NK-92 (cell line): ENCODE measurements around the gene SPSB4.

ENCODE experiments used
- DNase-seq: peaks from one replicate; lab custom pipeline; 2025; ENCODE audit not compliant: unreplicated experiment; lab: John Stamatoyannopoulos, UW

Gene SPSB4

DNA sequence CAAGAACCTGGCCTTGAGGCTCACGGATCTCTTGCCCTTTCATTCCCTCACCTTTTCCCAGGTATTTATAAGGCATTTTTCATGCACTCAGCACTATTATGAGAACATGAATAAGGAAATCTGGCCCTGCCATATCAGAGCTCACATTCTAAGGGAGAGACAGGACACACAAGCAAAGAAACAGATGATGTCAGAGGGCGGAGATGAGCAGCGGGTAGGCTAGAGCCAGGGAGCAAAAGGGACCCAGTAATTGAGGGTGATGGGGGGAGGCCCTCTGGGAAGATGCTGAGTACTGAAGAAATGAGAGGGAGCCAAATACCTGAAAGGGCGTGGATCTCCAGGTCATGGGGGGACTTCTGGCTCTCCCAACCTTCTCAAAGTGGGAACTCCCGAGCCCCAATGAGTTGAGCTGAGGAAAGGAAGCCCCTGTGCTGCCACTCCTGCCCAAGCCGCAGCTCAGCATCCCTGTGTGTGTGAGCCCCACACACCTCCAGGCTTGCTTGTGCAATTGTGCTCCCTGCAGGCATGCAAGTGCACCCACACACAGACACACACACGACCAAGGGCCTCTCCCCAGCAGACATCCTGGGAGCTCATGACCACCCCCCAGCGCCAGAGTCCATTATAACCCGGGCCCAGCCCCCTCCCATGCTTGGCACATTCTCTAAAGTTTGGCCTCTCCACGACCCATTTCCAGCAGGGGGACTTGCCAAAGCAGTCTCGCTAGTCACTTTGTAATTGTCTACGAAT, 99.1 kb downstream of the SPSB4 start:
- DNase-seq: no peak

DNA sequence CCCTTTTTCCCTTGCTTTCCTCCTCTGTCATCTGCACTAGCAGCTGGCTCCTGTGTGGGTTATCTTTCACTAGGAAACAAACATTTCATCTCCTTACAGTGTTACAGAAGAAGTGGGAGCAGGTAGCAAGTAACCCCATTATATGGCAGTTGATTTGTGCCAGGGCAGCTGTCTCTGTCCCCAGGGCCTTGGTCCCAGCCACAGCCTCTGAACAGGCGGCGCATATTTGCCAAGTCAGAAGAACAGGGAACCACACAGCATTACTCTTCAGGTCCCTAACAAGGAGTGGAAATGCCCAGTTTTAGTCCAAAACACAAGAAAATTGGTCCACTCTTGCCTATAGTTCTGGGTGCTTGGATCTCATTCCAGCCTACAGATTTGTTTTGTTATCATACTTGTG, 99.8 kb downstream of the SPSB4 start:
- DNase-seq: no peak

DNA sequence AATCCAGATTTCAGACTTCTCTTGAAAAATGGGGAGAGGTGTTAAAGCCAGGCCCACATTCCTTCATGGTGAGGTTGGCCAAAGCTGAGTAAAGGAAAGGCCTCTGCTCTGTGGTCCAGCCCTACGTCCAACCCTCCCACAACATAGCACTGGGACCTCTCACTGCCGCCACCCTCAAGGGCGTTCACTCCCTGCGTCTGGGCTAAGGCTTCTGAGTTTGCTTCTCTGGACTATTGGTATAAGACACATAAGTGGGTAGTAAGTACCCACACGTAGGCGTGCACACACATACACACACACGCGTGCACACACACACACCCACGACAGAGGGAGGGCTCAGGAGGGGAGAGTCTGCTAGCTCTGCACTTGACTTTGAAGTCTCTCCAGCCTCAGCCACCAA, 100.3 kb downstream of the SPSB4 start:
- no peak for DNase-seq

DNA sequence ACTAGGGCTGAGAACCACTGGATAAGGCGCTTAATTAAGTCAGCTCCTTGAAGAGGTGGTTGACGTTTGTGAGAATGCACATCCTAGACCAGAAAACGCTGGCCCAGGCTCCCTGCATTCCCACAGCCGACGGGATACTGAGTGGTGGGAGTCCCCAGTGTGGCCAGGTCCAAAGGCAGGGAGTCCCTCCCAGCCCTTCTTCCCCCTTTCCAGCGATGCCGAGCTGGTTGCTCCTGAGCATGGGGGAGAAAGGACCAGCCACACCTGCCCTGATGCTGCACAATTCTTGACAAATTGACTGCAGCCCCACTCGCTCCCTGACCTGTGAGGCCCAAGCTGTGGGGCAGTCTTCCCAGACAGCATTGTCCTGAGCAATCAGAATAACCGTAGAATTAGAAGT, 101.0 kb downstream of the SPSB4 start:
- no peak for DNase-seq

DNA sequence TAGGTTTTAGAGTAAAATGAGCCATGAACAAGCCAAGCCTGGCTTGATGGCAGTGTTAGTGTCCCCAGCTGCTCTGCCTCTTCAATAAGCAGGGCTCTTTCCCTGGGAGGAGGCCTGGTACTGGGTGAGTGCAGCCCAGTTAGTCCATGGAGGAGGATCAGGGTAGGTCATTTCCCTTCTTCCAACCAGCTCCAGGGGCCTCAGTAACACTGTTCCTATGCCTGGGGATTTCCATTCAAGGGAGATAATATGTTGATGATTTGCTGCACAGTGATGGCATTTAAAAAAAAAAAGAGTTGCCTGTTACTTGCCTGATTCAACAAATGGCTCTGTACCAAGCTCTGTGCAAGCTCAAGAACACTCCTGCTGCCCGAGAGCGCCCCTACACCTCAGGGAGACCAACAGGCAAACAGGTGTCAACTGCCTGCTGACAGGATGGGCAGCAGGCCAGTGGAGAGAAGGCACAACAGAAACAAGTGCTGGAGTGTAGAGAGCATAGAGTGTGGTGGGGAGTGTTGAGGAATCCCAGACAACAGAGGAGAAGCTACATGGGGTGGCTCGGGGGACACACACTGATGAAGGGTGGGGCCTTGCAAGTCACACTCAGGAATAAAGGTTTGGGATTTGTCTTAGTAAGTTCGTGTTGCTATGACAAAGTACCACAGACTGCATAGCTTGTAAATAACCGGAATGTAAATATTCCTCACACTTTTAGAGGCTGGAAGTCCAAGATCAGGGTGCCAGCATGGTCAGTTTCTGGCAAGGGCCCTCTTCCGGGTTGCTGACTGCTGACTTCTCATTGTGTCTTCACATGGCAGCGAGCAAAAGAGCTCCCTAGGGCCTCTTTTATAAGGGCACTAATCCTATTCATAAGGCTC, 101.9 kb downstream of the SPSB4 start:
- no peak for DNase-seq

DNA sequence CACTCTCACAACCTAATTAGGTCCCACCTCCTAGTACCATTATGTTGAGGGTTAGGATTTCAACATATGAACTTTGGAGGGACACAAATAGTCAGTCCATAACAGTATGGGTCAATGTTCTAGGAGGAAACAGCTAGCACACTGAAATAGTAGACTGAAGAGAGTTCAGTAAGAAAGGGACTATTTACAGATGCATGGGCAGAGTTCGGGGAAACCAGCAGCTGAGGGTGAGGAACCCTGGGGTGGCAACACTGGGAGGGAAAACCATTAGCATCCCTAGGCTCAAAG, 102.5 kb downstream of the SPSB4 start:
- no peak for DNase-seq

DNA sequence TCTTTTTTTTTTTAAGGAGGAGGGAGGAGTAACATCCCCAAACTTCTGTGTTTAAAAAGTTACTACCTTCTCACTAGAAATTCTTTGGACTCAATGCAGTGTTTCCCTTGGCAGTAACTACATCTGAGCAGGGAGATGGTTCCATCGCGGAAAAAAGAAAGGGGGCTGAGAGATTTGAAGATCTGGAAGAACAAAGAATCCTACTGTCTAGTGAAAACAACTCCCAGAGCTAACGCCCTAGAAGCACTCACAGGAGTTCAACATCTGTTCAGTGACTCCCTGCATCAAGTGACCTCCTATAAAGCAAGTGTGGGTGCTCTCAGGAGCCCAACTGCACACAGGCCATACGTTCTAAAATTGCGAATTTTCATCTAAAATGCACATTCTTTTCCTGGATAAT, 113.7 kb downstream of the SPSB4 start:
- DNase-seq: no peak

DNA sequence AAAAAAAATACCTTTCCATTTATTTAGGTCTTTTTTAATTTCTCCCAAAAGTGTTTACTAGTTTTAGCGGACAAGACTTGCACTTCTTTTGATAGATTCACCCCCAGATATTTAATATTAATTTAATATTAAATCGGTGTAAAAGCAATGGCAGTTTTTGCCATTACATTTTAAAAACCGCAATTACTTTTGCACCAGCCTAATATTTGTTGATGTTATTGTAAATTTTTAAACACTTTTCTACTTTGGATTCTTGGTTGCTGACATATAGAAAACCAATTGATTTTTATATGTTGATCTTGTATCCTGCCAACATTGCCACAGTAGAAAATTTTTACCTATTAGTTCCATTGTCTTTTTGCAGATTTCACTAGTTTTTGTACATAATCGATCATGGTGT, 116.5 kb downstream of the SPSB4 start:
- no peak for DNase-seq

DNA sequence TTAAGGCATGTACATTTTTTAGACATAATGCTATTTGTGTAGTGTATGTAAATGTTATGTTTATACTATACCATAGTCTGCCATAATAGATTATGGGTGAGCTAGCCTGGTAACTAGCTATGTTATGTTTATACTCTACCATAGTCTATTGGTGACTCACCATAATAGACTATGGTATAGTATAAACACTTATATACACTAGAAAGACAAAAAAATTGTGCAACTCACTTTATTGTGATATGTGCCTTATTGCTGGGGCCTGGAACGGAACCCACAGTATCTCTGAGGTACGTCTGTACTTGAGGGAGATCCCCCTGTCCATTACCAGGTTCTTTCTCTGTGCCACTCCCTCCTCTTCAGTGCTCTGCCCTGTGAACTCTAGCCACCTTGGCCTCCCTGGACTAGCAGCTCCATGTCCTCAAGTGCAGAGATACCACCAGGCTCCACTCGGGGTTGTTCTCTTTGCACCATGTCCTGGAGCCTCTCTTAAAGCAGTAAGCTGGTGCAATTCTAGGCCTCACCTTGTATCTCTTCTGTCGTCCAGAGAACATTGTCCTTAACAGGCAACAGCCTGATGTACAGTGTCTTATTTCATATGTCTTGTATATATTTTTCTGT, 119.6 kb downstream of the SPSB4 start:
- no peak for DNase-seq

DNA sequence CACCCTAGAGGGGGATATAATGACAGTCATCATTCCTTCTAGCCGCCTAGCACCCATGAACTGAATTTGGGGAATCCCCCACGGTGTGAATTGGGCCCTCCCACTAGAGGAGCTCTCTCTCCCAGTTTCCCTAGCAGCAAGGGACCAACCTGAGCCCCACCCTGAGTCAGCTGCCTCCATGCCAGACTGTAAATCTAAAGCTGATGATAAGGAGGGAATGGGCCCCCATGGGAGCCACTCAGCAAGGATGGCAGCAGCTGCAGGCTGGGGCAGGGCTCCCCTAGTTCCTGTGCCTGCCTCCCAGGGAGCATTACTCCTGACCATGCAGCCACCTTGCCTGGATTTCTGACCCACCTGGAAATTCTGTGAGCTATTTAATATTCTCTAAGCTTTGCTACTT, 123.5 kb downstream of the SPSB4 start:
- no peak for DNase-seq

DNA sequence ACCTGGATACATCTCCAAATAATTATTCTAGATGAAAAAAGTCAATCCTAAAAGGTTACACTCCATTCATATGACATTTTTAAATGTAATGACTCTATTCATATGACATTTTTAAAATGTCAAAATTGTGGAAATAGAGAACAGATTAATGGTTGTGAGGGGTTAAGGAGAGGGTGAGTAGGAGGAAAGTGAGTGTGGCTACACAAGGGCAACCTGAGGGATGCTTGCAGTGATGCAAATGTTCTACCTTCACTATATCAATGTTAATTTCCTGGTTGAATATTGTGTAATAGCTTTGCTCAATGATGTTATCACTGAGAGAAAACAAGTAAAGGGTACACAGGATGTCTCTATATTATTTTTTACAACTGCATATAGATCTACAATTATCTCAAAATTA, 125.6 kb downstream of the SPSB4 start:
- DNase-seq: no peak

DNA sequence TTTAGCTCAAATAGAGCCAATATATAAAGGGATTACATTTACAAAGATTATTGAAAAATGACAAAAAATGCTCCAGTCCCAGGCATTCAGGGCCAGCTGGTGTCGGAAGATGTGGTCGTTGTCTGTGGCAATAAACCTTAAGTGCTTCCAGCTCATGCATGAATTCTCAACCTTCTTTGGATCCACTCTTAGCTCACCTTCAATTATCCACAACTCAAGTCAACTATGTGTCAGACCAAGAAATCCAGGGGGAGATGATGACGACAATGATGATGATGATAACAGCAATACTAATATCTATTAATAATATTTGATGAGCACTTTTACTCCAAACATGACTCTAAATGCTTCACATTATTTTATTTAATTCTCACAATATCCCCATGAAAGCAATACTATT, 126.9 kb downstream of the SPSB4 start:
- no peak for DNase-seq

DNA sequence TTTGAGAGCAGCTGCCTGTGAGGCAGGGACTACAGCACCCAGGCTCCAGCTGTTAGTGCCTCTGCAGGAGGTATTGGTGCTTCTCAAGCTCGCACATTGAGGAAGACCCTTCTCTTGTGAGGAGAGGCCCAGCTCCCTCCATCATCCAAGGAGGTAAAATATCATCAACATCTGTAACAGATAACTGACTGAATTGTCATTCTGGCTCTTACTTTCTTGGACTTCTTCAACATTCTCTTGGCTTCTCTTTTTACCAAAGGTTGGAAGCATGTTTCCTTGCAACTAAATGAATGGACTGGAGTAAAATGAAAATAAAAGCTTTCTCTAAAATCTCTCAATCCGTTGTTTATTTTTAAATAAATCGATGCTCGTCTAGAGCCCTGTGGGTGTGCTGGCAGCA, 127.4 kb downstream of the SPSB4 start:
- DNase-seq: no peak

DNA sequence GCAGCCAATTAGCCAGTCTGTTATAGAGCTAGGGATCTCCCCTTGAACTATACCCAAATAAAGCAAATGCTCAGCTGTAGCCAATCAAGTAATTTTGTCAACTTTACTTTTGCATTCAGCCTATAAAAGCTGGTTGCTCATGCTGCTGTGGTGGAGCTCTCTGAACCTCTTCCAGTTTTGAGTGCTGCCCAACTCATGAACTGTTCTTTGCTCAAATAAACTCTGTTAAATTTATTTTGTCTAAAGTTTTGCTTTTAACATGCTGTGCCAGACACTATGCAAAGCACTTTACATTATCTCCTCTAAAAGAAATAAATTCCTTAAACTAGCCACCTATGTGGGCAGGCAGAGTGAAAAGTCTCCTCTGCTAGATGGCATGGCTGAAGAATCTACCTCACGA, 128.8 kb downstream of the SPSB4 start:
- DNase-seq: no peak

DNA sequence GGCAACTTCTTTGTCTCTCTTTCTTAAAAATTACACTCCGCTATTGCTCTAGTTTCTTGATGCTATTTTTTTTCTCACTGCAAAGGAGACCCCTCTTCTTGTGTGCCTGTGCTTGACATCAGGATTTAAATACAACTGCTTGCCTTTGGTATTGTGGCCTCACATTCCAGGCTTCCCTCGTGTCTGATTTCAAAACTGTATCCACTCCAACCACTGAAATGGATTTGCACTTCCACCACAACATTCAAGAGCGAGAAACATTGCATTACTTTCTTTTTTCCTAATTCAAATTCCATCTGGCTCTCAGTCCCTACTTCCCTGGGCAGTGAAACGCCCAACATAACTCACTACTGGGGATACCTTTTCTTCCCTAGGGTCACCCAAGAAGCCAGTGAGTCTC, 130.0 kb downstream of the SPSB4 start:
- no peak for DNase-seq

DNA sequence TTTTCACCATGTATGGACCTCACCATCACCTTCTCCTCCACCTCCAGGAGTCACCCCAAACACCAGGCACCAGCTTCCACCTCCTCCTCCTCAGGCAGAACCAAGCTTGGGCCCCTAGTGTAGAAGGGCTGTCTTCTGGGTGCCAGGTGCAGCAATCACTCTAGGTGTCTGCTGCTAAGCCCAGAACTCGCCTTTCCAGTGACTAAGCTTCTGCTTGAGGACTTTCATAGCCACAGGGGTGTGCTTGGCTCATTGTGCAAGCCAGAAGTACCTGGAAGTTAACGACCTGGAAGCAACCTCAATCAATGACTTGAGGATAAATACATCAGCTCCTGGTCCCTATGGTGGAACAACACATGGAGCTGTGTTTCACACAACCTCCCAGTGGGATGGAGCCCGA, 130.7 kb downstream of the SPSB4 start:
- no peak for DNase-seq

DNA sequence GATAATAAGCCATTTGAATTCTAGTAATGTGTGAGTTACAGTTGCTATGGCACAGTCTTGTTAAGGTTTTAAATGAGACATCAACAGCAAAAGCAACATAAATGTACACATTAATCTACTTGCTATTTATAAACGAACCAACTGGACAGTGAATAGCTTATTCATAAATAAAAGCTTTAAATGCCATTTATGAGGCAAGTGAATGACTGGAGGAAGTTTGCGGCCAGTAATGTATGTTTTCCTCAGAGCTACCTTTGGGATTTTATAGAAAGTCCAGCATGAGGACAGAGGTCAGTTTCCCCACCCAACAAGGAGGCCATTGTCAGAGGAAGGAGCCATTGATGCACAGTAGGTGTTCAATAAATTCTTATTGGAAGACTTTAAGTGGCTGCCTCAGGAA, 132.5 kb downstream of the SPSB4 start:
- DNase-seq: no peak

DNA sequence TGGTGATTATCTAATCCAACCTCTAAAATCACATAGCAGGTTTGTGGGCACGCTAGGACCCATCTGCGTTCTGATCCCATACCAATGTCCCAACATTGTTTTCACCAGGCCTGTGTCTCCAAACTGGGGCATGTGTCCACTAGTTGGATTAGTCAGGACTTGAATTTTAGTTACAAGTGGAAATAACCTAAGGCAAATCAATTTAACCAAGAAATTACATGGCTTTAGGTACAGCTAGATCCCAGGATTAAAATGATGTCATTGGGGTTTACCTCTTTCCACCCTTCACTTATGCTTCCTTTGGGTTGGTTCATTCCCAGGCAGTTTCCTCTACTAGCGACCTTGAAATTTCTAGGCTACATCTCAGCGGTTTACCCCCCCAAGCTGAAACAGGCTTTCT, 133.3 kb downstream of the SPSB4 start:
- DNase-seq: no peak

DNA sequence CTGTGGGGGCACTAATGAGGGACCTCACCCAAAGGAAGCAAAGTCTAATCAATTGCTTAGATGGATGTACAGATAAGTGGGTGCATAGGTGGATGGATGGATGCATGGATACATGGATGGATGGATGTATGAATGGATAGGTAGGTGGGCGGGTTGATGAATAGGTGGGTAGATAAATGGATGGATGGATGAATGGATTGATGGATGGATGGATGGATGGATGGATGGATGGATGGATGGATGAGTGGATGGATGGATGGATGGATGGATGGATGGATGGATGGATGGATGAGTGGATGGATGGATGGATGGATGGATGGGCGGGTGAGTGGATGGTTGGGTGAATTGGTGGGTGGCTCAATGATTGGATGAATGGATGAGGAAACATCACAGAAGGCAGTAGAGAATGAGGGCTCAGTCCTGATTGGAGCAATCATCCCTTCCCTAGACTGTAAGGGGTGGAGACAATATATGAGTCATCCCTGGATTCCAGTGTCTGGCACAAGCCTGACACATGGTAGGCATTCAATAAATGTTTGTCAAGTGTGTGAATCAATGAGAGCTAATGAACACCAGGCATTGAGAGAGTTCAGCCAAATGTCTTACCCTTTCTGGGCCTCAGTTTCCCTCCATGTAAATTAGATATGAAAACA, 140.1 kb downstream of the SPSB4 start:
- DNase-seq: no peak

DNA sequence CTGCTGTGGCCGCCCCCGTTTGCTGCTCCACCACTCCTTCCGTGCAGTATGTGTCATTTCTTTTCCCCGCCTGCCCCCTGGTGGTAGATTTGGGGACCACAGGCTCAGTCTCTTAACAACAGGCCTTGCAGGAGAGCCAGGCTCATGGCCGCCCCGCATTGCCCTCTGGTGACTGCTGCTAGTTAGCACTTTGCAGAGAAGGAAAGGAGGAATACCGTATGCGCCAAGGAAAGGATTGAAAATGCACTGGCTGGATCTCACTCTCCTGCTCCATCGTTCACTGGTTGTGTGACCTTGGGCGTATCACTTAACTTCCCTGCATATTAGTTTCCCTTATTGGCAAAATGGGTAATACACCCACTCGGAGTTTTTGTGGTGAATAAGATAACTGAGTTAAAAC, 141.2 kb downstream of the SPSB4 start:
- DNase-seq: peak; percentile 70

DNA sequence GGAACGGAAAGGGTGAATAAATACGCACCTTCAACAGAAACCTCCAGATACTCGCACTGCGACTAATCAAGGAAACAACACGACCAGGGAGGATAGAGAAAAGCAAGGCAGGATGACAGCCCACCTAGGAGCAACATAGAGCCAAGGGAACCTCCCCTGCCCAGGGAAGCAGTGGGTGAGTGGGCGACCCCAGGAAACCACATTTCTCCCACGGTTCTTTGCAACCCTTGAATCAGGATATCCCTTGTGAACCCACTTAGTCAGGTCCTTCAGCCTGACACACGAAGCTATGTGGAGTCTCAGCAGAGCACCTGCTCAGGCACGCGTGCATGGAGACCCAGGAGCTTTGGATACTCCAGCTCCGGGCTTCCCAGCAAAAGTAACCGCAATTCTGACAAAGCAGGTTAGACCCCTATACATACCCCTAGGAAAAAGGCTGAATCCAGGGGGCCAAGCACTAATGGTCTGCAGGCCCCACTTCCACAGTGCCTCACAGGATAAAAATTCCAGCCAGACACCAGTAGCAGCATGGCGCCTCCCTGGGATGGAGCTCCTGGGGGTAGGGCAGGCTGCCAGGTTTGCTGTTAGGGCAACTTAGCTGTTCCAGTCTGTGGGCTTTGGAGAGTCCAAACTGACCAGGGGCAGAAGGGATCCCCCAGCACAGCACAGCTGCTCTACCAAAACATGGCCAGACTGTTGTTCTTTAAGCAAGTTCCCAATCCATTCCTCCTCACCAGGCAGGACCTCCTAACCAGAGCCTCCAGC, 142.1 kb downstream of the SPSB4 start:
- DNase-seq: no peak
